ENCODE measurements around the gene FEM1A.

DNA sequence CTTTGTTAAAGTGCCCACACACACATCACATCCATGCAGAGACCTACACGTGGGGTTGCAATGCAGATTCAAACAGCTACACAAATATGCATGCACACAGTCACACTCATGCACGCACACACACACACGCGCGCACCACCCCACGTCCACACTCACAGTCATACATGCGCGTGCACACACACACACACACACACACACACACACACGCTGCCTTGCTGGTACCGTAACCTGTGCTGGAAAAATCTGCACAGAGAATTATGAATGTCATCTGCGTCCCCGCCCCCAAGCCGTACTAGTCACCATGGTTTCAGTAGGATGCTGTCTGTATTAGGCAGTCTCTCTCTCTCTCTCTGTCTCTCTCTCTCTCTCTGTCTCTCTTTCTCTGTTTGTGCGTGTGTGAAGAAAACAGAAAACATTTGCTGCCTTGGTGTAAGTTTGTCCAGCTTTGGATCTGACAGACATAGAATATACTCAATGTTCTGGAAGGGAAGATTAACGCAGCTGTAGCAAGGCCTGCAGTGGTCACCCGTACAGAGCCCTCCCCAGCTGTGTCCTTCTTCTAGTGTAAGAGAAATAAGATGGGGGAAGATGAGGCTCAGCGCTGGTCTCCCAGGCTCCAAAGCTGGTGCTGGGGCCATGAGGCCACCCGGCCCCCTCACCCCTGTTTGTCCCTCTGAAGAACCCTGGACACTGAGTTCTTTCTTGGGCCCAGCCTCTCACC, 41.5 kb upstream of the FEM1A start:
- TF ChIP-seq, protein P1, sequence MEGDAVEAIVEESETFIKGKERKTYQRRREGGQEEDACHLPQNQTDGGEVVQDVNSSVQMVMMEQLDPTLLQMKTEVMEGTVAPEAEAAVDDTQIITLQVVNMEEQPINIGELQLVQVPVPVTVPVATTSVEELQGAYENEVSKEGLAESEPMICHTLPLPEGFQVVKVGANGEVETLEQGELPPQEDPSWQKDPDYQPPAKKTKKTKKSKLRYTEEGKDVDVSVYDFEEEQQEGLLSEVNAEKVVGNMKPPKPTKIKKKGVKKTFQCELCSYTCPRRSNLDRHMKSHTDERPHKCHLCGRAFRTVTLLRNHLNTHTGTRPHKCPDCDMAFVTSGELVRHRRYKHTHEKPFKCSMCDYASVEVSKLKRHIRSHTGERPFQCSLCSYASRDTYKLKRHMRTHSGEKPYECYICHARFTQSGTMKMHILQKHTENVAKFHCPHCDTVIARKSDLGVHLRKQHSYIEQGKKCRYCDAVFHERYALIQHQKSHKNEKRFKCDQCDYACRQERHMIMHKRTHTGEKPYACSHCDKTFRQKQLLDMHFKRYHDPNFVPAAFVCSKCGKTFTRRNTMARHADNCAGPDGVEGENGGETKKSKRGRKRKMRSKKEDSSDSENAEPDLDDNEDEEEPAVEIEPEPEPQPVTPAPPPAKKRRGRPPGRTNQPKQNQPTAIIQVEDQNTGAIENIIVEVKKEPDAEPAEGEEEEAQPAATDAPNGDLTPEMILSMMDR (IDR thresholded peaks at IDR 0.05; ENCODE audit: poor library complexity, severe bottlenecking): no peak
- TF ChIP-seq EZH2 (IDR thresholded peaks at IDR 0.05; ENCODE audit: borderline replicate concordance, insufficient read depth, low read length, poor library complexity, severe bottlenecking) (no peak), POLR2AphosphoS5 (IDR thresholded peaks at IDR 0.05) (peak; percentile 88), EP300 (conservative IDR thresholded peaks at IDR 0.05; ENCODE audit: poor library complexity, severe bottlenecking) (peak; percentile 94), MXI1 (conservative IDR thresholded peaks at IDR 0.05; ENCODE audit: poor library complexity, severe bottlenecking) (peak; percentile 86), SMC3 (conservative IDR thresholded peaks at IDR 0.05; ENCODE audit: poor library complexity) (peak; percentile 67), RAD21 (conservative IDR thresholded peaks at IDR 0.05) (peak; percentile 62)
- TF ChIP-seq, protein P2, sequence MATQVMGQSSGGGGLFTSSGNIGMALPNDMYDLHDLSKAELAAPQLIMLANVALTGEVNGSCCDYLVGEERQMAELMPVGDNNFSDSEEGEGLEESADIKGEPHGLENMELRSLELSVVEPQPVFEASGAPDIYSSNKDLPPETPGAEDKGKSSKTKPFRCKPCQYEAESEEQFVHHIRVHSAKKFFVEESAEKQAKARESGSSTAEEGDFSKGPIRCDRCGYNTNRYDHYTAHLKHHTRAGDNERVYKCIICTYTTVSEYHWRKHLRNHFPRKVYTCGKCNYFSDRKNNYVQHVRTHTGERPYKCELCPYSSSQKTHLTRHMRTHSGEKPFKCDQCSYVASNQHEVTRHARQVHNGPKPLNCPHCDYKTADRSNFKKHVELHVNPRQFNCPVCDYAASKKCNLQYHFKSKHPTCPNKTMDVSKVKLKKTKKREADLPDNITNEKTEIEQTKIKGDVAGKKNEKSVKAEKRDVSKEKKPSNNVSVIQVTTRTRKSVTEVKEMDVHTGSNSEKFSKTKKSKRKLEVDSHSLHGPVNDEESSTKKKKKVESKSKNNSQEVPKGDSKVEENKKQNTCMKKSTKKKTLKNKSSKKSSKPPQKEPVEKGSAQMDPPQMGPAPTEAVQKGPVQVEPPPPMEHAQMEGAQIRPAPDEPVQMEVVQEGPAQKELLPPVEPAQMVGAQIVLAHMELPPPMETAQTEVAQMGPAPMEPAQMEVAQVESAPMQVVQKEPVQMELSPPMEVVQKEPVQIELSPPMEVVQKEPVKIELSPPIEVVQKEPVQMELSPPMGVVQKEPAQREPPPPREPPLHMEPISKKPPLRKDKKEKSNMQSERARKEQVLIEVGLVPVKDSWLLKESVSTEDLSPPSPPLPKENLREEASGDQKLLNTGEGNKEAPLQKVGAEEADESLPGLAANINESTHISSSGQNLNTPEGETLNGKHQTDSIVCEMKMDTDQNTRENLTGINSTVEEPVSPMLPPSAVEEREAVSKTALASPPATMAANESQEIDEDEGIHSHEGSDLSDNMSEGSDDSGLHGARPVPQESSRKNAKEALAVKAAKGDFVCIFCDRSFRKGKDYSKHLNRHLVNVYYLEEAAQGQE (IDR thresholded peaks at IDR 0.05; ENCODE audit: borderline replicate concordance): peak; percentile 87

All from neural cell (in vitro differentiated cells).